Panc1 (cell line): ENCODE measurements around the gene VEZF1. TPM values are rescaled to one million over a fixed set of nuclear protein-coding genes. Genes with fewer than 3 reads are reported as not detected.
A peak's percentile ranks its signal among the peaks of the same experiment; 100 is the strongest.

ENCODE experiments used
- ATAC-seq: fragments of 200-7000 bp; cut with Tn5 transposase; 2 replicates; pipeline ENCODE4 v1.9.1; 2020; ENCODE audit warnings: mild to moderate bottlenecking, moderate library complexity
- BruUV-seq: library from RNA; stranded (reverse); fragments of 400-500 nt; replicated peaks from 2 replicates; lab custom pipeline; 2021; lab: Mats Ljungman, UMichigan
- CTCF ChIA-PET: fragments of 300-600 bp; sonication (Branson Sonifier 250); formaldehyde crosslinking; loops from one replicate; lab custom pipeline; 2022; ENCODE audit warnings: antibody characterized with exemption; lab: Charles Lee
- POLR2A ChIA-PET: fragments of 300-600 bp; sonication (Branson Sonifier 250); formaldehyde crosslinking; loops from one replicate; lab custom pipeline; 2022; ENCODE audit warnings: antibody characterized with exemption; lab: Charles Lee
- DNase-seq: peaks from one replicate; pipeline ENCODE4 v3.0.0-alpha.2; 2010; ENCODE audit warnings: low read depth, low spot score
- H3K27ac ChIP-seq: 2 replicates; pipeline ENCODE4 v1.5.1; 2011; ENCODE audit warnings: mild to moderate bottlenecking, low read length, inconsistent platforms
- H3K27me3 ChIP-seq: fragments of 200-500 bp; sonication (Bioruptor generic); 2 replicates; pipeline ENCODE4 v1.6.0; 2014; ENCODE audit warnings: low read length, inconsistent platforms; ENCODE audit not compliant: control insufficient read depth, insufficient read depth
- H3K36me3 ChIP-seq: fragments of 200-500 bp; sonication (Bioruptor generic); 2 replicates; pipeline ENCODE4 v1.5.1; 2014; ENCODE audit warnings: inconsistent platforms, mild to moderate bottlenecking, low read length, moderate library complexity; ENCODE audit not compliant: control insufficient read depth, insufficient read depth
- H3K4me1 ChIP-seq: 2 replicates; pipeline ENCODE4 v1.5.1; 2011; ENCODE audit warnings: inconsistent platforms, mild to moderate bottlenecking, low read length, moderate library complexity; ENCODE audit not compliant: control insufficient read depth, insufficient read depth
- H3K4me3 ChIP-seq, 2 experiments: 2 replicates each; pipeline ENCODE4 v1.5.1; 2011 to 2012; ENCODE audit warnings: low read depth in 2 of 2, low read length in 2 of 2, mild to moderate bottlenecking in 2 of 2, inconsistent platforms in 1 of 2, moderate library complexity in 1 of 2
- H3K9me3 ChIP-seq: fragments of 200-500 bp; sonication (Bioruptor generic); 2 replicates; pipeline ENCODE4 v1.5.1; 2014; ENCODE audit warnings: low read depth, mild to moderate bottlenecking, inconsistent platforms, low read length, moderate library complexity; ENCODE audit not compliant: control insufficient read depth, insufficient read depth
- CTCF ChIP-seq: fragments of 450-650 bp; IDR thresholded peaks from 2 replicates; pipeline ENCODE4 v1.5.1; 2017; ENCODE audit warnings: mild to moderate bottlenecking
- POLR2AphosphoS5 ChIP-seq: IDR thresholded peaks from 2 replicates; pipeline ENCODE4 v1.6.1; 2012; ENCODE audit warnings: mild to moderate bottlenecking, low read depth, low read length, moderate library complexity
- REST ChIP-seq, 2 experiments: IDR thresholded peaks; 2 replicates each; pipeline ENCODE4 v1.6.1; 2011 to 2012; ENCODE audit warnings: low read depth in 2 of 2, control low read depth in 1 of 2, low read length in 1 of 2, mild to moderate bottlenecking in 1 of 2, moderate library complexity in 1 of 2; ENCODE audit not compliant: insufficient read depth in 1 of 2
- SIN3A ChIP-seq: IDR thresholded peaks from 2 replicates; pipeline ENCODE4 v1.6.1; 2012; ENCODE audit warnings: low read depth, mild to moderate bottlenecking, low read length, moderate library complexity, borderline replicate concordance; ENCODE audit not compliant: insufficient read depth
- TCF7L2 ChIP-seq: IDR thresholded peaks from 2 replicates; pipeline ENCODE4 v1.6.1; 2011; ENCODE audit warnings: mild to moderate bottlenecking, low read depth, low read length, inconsistent platforms
- in situ Hi-C: cut with HindIII; loops from 2 replicates; pipeline ENCODE4 v1.10.0; 2016; ENCODE audit warnings: low sequenced_read_pairs, low pct_unique_long_range_greater_than_20kb
- intact Hi-C: fragments of 100-400 bp; cut with micrococcal nuclease; formaldehyde crosslinking; loops from one replicate; pipeline ENCODE4 v1.10.0; 2022; ENCODE audit not compliant: unreplicated experiment
- total RNA-seq: library from RNA; stranded (reverse); gene quantifications from one replicate; pipeline ENCODE4 v1.2.1, GENCODE V29; 2021; ENCODE audit not compliant: unreplicated experiment

The VEZF1 gene
- total RNA-seq, 1 experiment from 2014 or later, result 73.5 TPM

DNA sequence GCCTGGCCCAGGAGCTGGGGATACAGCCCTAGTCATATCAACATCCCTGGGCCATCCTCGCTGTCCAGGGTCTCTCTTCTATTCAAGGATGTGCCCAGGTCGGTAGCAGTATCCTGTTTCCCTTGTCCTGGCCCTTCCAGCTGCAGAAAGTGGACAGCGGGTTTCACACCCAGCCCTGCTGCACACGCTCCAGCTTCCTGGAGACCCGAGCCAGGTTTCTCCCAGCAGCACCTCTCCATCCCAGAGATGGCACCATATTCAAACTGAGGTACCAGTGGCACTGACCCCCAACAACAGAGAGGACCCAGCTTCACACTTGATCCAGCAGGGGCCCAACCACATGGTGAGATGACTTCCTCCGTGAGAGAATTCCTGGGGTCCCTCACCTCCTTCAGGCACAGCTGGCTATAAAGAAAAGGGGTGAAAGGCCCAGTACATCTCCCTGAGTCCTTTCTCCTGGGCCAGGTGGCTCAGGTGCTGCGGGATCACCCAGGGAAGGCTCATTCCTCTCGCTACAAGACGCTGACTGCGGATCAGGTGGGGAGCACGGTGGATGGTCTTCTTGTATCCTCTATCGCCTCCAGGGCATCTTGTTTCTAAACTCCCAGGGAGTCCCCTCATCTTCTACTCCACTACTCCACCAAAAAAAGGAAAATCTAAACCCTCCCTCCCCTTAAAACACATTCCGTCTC lies 34.2 kb downstream of the VEZF1 start:
- Histone ChIP-seq H3K4me1 (peaks cover 76% of the 10 kb centered on the region), H3K9me3 (no peaks in the 10 kb centered on the region), H3K27me3 (no peaks in the 10 kb centered on the region), H3K4me3 (peak overlapping the region; percentile 71 to 73), H3K27ac (peak overlapping the region; percentile 98), H3K36me3 (no peaks in the 10 kb centered on the region; the same call in 1 of the 2 replicates)
- no TSS peak for BruUV-seq
- intact Hi-C loops (no loop called here), in situ Hi-C loops (no loop called here)
- ChIA-PET CTCF (interaction anchor here (0.8 kb wide), 1 partner anchor 94 kb away, joined by 4 read pairs; no protein-coding TSS in a partner anchor), POLR2A (interaction anchor here (0.7 to 0.8 kb wide), 2 partner anchors 14 to 33 kb away, joined by 3 to 4 read pairs; no protein-coding TSS in a partner anchor)
- no peak for TF ChIP-seq POLR2AphosphoS5
- TF ChIP-seq CTCF, result no peak
- TF ChIP-seq REST (IDR thresholded peaks at IDR 0.05; ENCODE audit: insufficient read depth in 1 of 2, low read depth in 2 of 2, low read length in 1 of 2), result no peak
- TF ChIP-seq TCF7L2, result no peak
- no peak for TF ChIP-seq SIN3A
- no peak for ATAC-seq
- no peak for DNase-seq

GRCh38 chr17:57953219-57953618 lies 34.8 kb downstream of the VEZF1 start:
- H3K27me3 ChIP-seq, result no peaks in the 10 kb centered on the region
- intact Hi-C loops (no loop called here), in situ Hi-C loops (no loop called here)
- no peak for DNase-seq
- H3K9me3 ChIP-seq, result no peaks in the 10 kb centered on the region
- CTCF ChIA-PET, result interaction anchor here (0.8 kb wide), 1 partner anchor 33 kb away, joined by 3 read pairs; no protein-coding TSS in a partner anchor
- H3K27ac ChIP-seq, result peak overlapping the region; percentile 98
- TF ChIP-seq REST (IDR thresholded peaks at IDR 0.05; ENCODE audit: insufficient read depth in 1 of 2, low read depth in 2 of 2, low read length in 1 of 2), result no peak
- no peak for TF ChIP-seq SIN3A
- TF ChIP-seq CTCF, result no peak
- TF ChIP-seq POLR2AphosphoS5, result no peak
- TF ChIP-seq TCF7L2, result no peak
- POLR2A ChIA-PET, result interaction anchor here (0.7 to 0.8 kb wide), 3 partner anchors 50 to 78 kb away, joined by 3 read pairs; partner anchors contain the start of gene SRSF1
- no TSS peak for BruUV-seq
- peaks cover 82% of the 10 kb centered on the region for H3K4me1 ChIP-seq
- H3K4me3 ChIP-seq, result peak overlapping the region in 1 of 2 experiments; percentile 71; a peak in 3 of 4 replicates
- no peak for ATAC-seq
- no peaks in the 10 kb centered on the region; the same call in 1 of the 2 replicates for H3K36me3 ChIP-seq
